HepG2 (cell line): ENCODE measurements around the gene STOML1. TPM values are rescaled to one million over a fixed set of nuclear protein-coding genes. Genes with fewer than 3 reads are reported as not detected.

Source experiments
- AHR ChIP-seq: IDR thresholded peaks from 2 replicates; pipeline ENCODE4 v1.6.1; 2018; ENCODE audit warnings: missing genetic modification reagents, missing compliant biosample characterization
- ARNTL ChIP-seq: sonication (generic); formaldehyde crosslinking; IDR thresholded peaks from 2 replicates; pipeline ENCODE4 v1.4.0; 2020; ENCODE audit warnings: mild to moderate bottlenecking, missing genetic modification reagents
- ASH2L ChIP-seq: fragments of 300-600, 200-600 bp; sonication (generic); IDR thresholded peaks from 2 replicates; pipeline ENCODE4 v1.7.0; 2017; ENCODE audit warnings: low read depth, mild to moderate bottlenecking, moderate library complexity, mixed read lengths, low read length; ENCODE audit not compliant: insufficient read length
- BATF2 ChIP-seq: sonication (generic); formaldehyde crosslinking; IDR thresholded peaks from 2 replicates; pipeline ENCODE4 v1.8.0; 2022; ENCODE audit warnings: mild to moderate bottlenecking, missing genetic modification reagents, moderate library complexity
- CTCF ChIP-seq: sonication (generic); formaldehyde crosslinking; IDR thresholded peaks from 2 replicates; pipeline ENCODE4 v1.5.0; 2020; ENCODE audit warnings: mild to moderate bottlenecking, missing genetic modification reagents, moderate library complexity
- DZIP1 ChIP-seq: sonication (generic); formaldehyde crosslinking; IDR thresholded peaks from 2 replicates; pipeline ENCODE4 v1.5.0; 2020; ENCODE audit warnings: mild to moderate bottlenecking, missing genetic modification reagents
- IRF2 ChIP-seq: IDR thresholded peaks from 2 replicates; pipeline ENCODE4 v1.6.1; 2018; ENCODE audit warnings: missing genetic modification reagents, missing compliant biosample characterization
- ISL2 ChIP-seq: sonication (generic); formaldehyde crosslinking; IDR thresholded peaks from 2 replicates; pipeline ENCODE4 v1.5.0; 2020; ENCODE audit warnings: missing genetic modification reagents
- KAT7 ChIP-seq: IDR thresholded peaks from 2 replicates; pipeline ENCODE4 v1.6.1; 2018; ENCODE audit warnings: borderline replicate concordance, missing compliant biosample characterization
- KLF13 ChIP-seq: sonication (generic); formaldehyde crosslinking; IDR thresholded peaks from 2 replicates; pipeline ENCODE4 v1.4.0; 2020; ENCODE audit warnings: mild to moderate bottlenecking, missing genetic modification reagents
- MIXL1 ChIP-seq: IDR thresholded peaks from 2 replicates; pipeline ENCODE4 v1.6.1; 2016
- NFKB2 ChIP-seq: sonication (generic); formaldehyde crosslinking; IDR thresholded peaks from 2 replicates; pipeline ENCODE4 v1.4.0; 2020; ENCODE audit warnings: missing genetic modification reagents, borderline replicate concordance
- NPAS2 ChIP-seq: sonication (generic); formaldehyde crosslinking; IDR thresholded peaks from 2 replicates; pipeline ENCODE4 v1.8.0; 2022; ENCODE audit warnings: mild to moderate bottlenecking, missing genetic modification reagents, borderline replicate concordance
- NR1H2 ChIP-seq: sonication (generic); formaldehyde crosslinking; IDR thresholded peaks from 2 replicates; pipeline ENCODE4 v1.8.1; 2022; ENCODE audit warnings: low read depth, missing genetic modification reagents, borderline replicate concordance
- NR2F6 ChIP-seq, 2 experiments: IDR thresholded peaks; 2 replicates each; pipeline ENCODE4 v1.6.1; 2016; ENCODE audit warnings: antibody characterized with exemption in 1 of 2, mild to moderate bottlenecking in 1 of 2
- RARA ChIP-seq: IDR thresholded peaks from 2 replicates; pipeline ENCODE4 v1.6.1; 2016; ENCODE audit warnings: missing genetic modification reagents, missing compliant biosample characterization
- RFX1 ChIP-seq: fragments of 450-650 bp; IDR thresholded peaks from 2 replicates; pipeline ENCODE4 v1.6.1; 2017
- SETDB1 ChIP-seq: sonication (generic); formaldehyde crosslinking; IDR thresholded peaks from 2 replicates; pipeline ENCODE4 v1.5.1; 2020; ENCODE audit warnings: missing genetic modification reagents, mild to moderate bottlenecking, borderline replicate concordance
- SMYD3 ChIP-seq: sonication (generic); formaldehyde crosslinking; IDR thresholded peaks from 2 replicates; pipeline ENCODE4 v1.8.1; 2023; ENCODE audit warnings: mild to moderate bottlenecking, missing genetic modification reagents
- TRIM22 ChIP-seq: fragments of 450-650 bp; IDR thresholded peaks from 2 replicates; pipeline ENCODE4 v1.6.1; 2017
- ZFP62 ChIP-seq: sonication (generic); formaldehyde crosslinking; IDR thresholded peaks from 2 replicates; pipeline ENCODE4 v1.4.0; 2020; ENCODE audit warnings: missing genetic modification reagents
- ZNF256 ChIP-seq: sonication (generic); formaldehyde crosslinking; conservative IDR thresholded peaks from 2 replicates; pipeline ENCODE4 v1.4.0; 2020; ENCODE audit warnings: missing genetic modification reagents
- ZNF292 ChIP-seq: sonication (generic); formaldehyde crosslinking; IDR thresholded peaks from 2 replicates; pipeline ENCODE4 v1.8.1; 2022; ENCODE audit warnings: mild to moderate bottlenecking, low read depth, missing genetic modification reagents, borderline replicate concordance
- ZNF720 ChIP-seq: sonication (generic); formaldehyde crosslinking; IDR thresholded peaks from 2 replicates; pipeline ENCODE4 v1.4.0; 2020; ENCODE audit warnings: missing genetic modification reagents
- ZZZ3 ChIP-seq: sonication (generic); formaldehyde crosslinking; IDR thresholded peaks from 2 replicates; pipeline ENCODE4 v1.4.0; 2020; ENCODE audit warnings: missing genetic modification reagents, mild to moderate bottlenecking, borderline replicate concordance
- polyA plus RNA-seq, 8 experiments: library from polyadenylated mRNA; depleted of rRNA in 3 of 8; stranded (reverse) in 7 of 8; unstranded in 1 of 8; fragments of >200 nt; fragmentation: Illumina TruSeq in 4 of 8; extraction: Trizol in 4 of 8; gene quantifications; 2 replicates each; pipeline versions ENCODE4 v1.2.1 to v1.2.3, GENCODE V29; 2011 to 2016; ENCODE audit warnings: low read depth in 4 of 8, missing spikeins in 1 of 8, mixed read lengths in 1 of 8; ENCODE audit not compliant: insufficient read depth in 1 of 8
- total RNA-seq, 5 experiments: library from RNA; depleted of rRNA; stranded (reverse); fragments of >200 nt; fragmentation: Illumina TruSeq; extraction: Trizol; gene quantifications; 2 replicates each; pipeline ENCODE4 v1.2.3, GENCODE V29; 2016; ENCODE audit warnings: low read depth in 1 of 5

Gene STOML1
- total and polyA plus RNA-seq, 2 of the 13 experiments (the other 11 are each of a cell fraction or from before 2014, with no cell fraction given): 3.5 to 3.7 TPM

- TF ChIP-seq BATF2 (CRISPR knock-in tag) (no peak), SETDB1 (CRISPR knock-in tag) (no peak), NR2F6 (IDR thresholded peaks at IDR 0.05) (0 out of 2 replicates have a peak, but pooled peaks have one; percentile 23), NR2F6 (CRISPR knock-in tag; IDR thresholded peaks at IDR 0.05) (peak; percentile 75; the same call in 1 of the 2 replicates), ISL2 (CRISPR knock-in tag) (no peak), SMYD3 (CRISPR knock-in tag) (no peak), ZNF292 (CRISPR knock-in tag) (peak; percentile 68; the same call in 1 of the 2 replicates), IRF2 (CRISPR knock-in tag) (peak; percentile 75; the same call in 1 of the 2 replicates), AHR (no peak), ARNTL (CRISPR knock-in tag) (no peak), ZNF720 (no peak), MIXL1 (CRISPR knock-in tag) (0 out of 2 replicates have a peak, but pooled peaks have one; percentile 32), CTCF (CRISPR knock-in tag) (peak; percentile 90), RFX1 (no peak), KAT7 (CRISPR knock-in tag) (no peak), NR1H2 (CRISPR knock-in tag) (no peak), ZNF256 (no peak), ASH2L (no peak), NFKB2 (peak; percentile 42; the same call in 1 of the 2 replicates), KLF13 (no peak), TRIM22 (no peak), ZZZ3 (CRISPR knock-in tag) (no peak), ZFP62 (CRISPR knock-in tag) (no peak), RARA (peak; percentile 68), DZIP1 (CRISPR knock-in tag) (no peak), NPAS2 (CRISPR knock-in tag) (no peak)
Observed at GRCh38 chr15:73950831-73951561, 41.1 kb downstream of the STOML1 start (continued).
